Measurements from ENCODE around the gene AIM2.
"Not testable (repeated sequence)": the region's sequence is repeated elsewhere in the genome, so short reads cannot be mapped to it uniquely, and the experiment has no call there.

Gene AIM2, protein sequence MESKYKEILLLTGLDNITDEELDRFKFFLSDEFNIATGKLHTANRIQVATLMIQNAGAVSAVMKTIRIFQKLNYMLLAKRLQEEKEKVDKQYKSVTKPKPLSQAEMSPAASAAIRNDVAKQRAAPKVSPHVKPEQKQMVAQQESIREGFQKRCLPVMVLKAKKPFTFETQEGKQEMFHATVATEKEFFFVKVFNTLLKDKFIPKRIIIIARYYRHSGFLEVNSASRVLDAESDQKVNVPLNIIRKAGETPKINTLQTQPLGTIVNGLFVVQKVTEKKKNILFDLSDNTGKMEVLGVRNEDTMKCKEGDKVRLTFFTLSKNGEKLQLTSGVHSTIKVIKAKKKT

DNA sequence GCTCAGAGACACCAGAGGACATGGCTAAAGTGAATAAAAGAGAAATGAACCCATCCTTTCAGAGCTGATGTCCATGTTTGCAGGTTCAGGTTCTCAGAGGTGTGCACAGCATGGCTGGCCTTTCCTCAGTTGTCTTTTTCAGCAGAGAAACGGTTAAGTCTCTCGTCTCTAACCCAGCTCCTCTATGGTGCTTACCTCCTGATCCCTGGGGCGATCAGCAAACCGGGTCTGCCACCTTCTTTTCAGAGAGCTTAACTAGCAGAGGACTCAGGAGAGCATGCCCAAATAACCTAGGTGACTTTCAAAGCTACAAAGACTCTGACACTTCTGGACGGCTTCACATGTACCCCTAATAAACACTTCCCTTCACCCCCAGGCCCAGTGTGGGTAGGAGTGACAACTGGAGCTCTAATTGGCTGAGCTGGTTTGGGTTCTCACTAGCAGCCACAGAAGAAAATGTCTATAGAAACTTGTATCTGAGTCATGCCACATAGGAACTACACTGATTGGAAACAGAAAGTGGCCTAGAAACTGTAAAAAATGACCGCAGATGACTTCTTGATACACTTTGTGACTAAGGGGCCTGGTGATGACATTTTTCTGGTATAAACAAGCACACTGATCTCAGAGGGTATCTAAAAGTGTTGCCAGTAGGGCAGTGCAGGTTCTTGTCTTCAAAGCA is at the start of gene AIM2:
AIM2 (minus strand) TSS at position 329 of the 682 bp plus-strand sequence. CDS start 3,267 bp downstream, outside the sequence.
- no peak for DNase-seq

GRCh38 chr1:159123587-159123986 is 47.0 kb upstream of the AIM2 start:
- no peak for DNase-seq

DNA sequence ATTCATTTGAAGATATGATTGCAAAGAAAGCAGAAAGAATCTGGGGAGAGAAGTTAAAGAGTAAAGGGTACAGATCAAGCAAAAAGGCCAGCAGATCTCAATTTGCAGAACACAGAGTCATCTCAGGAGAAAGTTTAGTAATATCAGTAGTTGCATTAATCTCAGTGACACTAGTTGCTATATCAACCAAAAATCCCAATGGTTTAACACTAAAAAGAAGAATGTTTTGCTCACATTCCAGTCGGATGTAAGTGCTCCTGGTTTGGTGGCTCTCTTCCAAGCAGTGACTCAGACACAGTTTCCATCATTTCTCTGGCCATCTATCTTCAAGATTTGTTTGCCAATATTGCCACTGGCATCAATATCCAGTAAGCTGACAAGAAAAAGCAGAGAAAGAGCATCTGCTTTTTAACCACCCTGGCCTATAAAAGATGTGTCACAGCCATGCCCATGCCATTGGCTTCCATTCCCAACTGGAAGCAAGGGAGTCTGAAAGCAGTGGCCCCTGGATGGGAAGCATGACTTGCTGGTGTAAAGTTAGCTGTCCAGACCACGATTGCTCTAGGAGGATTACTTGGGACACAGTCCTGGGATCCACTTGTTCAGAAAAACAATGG is 45.5 kb upstream of the AIM2 start:
- no peak for DNase-seq

- no peak for DNase-seq
Observed at GRCh38 chr1:159121526-159121925, 45.0 kb upstream of the AIM2 start.

DNA sequence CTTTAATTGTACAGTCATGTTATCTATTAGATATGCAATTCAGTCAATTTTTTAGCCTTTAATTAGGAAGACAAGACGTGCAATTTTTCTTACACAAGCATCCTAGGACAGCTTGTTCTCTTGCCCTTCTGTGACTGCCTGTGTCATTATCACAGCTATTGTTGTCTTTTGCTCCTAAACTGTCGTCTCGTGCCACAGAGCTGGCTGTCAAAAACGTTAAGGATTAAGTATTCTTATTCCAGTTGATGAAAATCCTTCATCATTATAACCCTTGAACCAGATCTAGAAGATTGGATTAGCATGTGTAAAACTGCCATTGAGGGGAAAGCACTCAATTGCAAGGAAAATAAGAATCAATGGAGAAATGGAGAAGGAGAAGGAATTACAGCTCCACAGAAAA is 43.8 kb upstream of the AIM2 start:
- DNase-seq: no peak

DNA sequence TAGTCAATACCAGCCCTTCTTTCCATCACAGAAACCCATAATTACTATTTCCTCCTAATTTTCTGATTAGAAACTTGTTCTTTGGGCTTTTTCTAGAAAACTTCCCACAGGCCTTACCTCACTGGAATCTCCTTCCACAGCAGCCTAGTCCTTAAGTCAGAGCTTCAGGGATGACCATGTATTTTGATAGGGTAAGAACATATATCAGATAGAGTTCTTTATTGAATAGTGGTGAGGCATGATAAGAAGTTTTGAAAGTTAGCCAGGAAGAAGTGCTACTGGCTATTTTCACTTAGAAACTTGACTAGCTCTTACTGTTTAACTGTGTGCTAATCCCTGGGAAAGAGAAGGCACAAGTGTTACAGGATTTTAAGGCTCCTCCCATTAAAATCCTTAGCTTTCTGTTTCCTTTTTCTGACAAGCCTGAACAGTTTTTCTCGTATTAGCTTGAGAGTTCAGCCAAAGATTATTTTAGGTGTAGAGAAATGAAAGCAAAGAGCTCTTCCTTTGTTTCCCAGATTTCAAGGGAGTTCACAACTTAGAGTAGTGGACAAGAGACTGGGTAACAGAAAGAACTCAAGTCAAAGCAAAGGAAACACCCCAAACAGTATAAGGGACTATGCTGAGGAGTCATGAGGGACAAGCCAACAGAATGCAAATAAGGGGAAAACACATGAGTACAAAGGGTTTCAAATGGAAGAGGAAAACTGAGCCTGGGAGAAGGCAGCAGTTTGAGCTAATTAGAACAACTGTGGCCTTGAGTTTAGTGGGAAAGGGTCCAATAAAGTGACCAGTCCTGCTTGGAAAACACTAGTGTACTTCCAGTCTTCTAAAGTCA is 37.2 kb upstream of the AIM2 start:
- DNase-seq: peak; percentile 51

DNA sequence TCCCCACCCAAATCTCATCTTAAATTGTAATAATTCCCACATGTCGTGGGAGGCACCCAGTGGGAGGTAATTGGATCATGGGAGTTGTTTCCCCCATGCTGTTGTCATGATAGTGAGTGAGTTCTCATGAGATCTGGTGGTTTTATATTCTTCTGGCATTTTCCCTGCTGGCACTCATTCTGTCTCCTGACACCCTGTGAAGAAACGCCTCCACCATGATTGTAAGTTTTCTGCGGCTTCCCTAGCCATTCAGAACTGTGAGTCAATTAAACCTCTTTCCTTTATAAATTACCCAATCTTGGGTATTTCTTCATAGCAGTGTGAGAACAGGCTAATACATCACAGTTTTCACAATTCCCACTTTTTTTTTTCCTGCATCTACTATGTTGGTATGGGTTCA is 26.5 kb upstream of the AIM2 start:
- not testable (repeated sequence) for DNase-seq

DNA sequence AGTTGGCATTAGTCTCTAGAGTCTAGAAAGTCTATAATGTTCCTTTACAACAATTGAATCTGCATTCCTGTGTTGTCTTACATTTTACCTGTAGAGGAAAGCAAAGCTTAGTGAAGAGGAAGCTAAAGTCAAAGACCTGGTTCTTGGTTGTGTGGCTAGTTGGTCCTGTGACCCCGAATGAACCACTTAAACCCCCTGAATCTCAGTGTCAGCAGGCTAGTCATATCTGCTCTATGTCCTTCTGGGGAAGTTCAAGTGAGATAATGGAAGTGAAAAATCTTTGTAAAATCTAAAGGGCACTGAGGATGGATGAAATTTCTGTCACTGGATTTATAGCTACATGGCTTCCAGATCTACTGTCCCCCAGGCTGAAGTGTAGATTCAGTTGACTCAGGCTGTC is 24.0 kb upstream of the AIM2 start:
- no peak for DNase-seq

DNA sequence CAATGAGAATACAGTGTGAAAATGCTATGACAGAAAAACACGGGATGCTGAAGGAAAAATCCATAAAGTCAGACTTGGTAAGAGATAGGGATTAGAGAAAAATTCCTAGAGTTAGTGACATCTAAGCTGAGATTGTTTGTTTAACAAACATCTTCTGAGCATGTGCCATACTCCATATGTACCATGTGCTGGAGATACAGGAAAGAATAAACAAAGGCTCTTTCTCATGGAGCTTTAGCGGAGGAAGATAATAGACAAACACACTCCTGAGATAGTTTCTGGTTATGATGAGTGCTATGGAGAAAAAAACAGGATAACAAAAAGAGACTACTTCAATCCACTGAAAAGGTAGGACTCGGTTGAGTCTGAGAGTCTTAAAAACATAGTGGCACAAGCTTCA is 22.0 kb upstream of the AIM2 start:
- no peak for DNase-seq

GRCh38 chr1:159092036-159092760 is 15.6 kb upstream of the AIM2 start:
- no peak for DNase-seq

- DNase-seq: no peak
Observed at GRCh38 chr1:159091607-159092031, 15.1 kb upstream of the AIM2 start.

GRCh38 chr1:159091180-159091560 is 14.6 kb upstream of the AIM2 start:
- no peak for DNase-seq

DNA sequence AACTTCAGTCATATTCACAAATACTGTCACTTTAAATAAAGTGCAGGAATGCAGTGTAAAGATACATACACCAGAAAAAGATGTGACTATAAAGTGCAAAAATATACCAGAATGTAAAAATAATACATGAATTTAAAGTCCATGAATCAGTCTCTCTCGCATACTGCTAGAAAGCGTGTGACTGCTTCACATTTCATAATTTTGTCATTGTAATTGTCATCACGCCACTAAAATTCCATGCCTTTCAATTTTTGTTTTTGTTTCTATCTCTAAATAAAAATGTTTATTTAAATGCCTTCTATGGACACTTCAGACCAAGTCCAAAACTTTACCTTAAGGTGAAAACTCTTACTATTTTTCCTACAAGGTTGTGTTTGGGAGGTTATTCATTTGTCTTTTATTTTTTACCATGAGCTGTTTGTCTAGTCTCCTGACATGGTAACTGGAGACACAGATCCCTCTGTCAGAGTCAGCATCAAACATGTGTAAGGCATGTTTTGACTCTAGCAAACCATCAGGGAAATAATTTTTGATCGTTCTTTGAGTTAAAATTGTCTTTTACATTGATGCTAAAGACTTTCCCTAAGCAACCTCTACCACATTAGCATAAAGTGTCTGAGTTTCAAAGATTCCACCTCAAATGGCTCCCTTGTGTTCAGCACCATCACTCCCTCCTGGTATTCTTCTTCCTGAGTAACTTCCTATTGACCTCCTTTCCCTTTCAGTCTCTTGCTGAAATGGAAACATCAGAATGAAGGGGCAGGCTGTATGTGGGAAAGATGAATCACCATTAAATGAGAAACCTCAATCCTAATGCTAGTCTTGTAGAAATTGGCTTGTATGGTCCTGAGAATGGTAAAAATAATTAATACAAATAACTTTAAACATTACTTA is 14.0 kb upstream of the AIM2 start:
- DNase-seq: no peak

GRCh38 chr1:159089184-159089791 is 12.7 kb upstream of the AIM2 start:
- DNase-seq: peak; percentile 44

GRCh38 chr1:159088546-159089183 is 12.1 kb upstream of the AIM2 start:
- no peak for DNase-seq

DNA sequence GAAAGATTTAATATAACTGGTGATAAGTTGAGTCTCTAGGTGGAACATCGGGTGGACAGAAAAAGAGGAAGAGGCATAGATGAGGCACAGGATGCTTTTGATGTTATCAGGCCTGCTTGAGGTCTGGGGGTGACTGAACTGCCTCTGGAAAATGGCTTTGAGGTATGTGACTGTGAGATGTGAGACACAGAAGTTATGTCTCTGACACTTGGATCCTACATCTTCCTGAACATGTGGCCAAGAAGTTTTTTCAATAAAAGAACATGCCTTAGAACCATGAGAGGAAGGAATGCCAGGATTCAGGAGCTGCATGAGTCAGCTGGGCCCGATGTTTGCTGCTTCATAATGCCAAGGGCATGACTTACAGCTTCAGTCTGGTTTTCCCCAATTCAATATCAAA is 11.5 kb upstream of the AIM2 start:
- DNase-seq: peak; percentile 17

DNA sequence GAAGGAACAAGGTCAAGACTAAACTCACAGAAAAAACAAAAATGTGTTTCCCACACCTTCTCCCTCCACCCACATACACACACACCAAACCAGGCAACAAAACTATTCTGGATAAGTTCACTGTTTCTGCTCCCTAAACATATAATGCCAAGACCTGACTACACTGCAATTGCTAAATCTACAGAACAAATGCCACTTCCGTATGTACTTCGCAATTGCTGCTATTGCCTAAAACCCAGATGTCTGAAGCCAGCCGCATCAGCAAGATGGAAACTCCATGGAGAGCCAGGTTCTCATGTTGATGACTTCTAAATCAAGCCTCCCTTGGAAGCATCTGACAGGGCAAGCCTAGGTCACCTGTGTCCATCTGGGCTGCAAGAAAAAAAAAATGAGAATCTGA is 8.3 kb upstream of the AIM2 start:
- no peak for DNase-seq

- no peak for DNase-seq
Observed at GRCh38 chr1:159084152-159084551, 7.6 kb upstream of the AIM2 start.

DNA sequence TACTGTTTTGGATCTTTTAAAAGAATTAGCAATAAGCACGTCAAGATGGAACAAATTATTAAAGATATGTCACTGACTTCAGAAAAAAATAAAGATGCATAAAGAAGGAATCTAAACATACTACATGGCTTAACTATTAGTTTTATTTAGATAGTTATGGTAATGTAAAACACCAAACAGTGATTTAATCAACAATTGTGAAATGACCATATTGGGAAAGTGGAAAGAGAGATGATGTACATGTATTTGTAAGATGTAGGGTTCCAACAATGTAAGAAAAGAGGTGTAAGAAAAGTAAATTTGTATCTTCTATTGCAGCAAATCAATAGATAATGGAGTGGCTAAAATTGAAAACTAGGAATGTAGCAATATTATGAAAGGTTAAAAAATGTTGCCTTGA is 6.4 kb upstream of the AIM2 start:
- DNase-seq: no peak

DNA sequence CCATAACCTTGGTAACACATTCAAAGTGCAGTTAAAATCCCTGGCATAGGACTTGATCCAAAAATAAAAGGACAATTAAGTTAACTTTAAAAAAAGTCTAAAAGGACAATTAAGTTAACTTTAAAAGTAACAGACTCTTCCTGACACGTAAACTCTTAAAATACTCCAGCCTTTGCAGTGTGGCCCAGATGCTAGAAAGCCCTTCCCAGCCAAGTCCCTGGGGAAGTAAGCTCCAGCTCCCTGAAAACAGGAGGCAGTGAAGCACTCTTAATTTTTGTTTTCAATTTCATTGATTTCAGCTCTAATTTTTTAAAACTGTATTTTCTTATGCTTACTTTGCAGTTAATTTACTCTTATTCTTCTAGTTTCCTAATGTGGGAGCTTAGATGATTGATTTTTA is 5.1 kb upstream of the AIM2 start:
- DNase-seq: no peak

All from hematopoietic multipotent progenitor cell treated with erythropoietin and hydrocortisone succinate and interleukin-3 and kit ligand, for 8 days (in vitro differentiated cells).